GM12878 (cell line): ENCODE data around the gene PCDHGA8. TPM values are rescaled to one million over a fixed set of nuclear protein-coding genes. Genes with fewer than 3 reads are reported as not detected.
"Not testable (repeated sequence)": the region's sequence is repeated elsewhere in the genome, so short reads cannot be mapped to it uniquely, and the experiment has no call there.

Experiments used
- ATAC-seq: fragments of 200-7000 bp; cut with Tn5 transposase; 3 replicates; pipeline ENCODE4 v1.9.1; 2020; ENCODE audit warnings: mild to moderate bottlenecking, moderate library complexity
- BruUV-seq: library from RNA; stranded (reverse); fragments of 400-500 nt; replicated peaks from 2 replicates; lab custom pipeline; 2021; lab: Mats Ljungman, UMichigan
- CTCF ChIA-PET: fragments of 300-600 bp; sonication (Branson Sonifier 250); formaldehyde crosslinking; extraction: SDS; loops from one replicate; lab custom pipeline; 2021; ENCODE audit warnings: inconsistent platforms; lab: Yijun Ruan, JAX
- POLR2A ChIA-PET: fragments of 350-600 bp; formaldehyde crosslinking; extraction: SDS; loops from one replicate; lab custom pipeline; 2021; ENCODE audit warnings: inconsistent platforms; lab: Charles Lee
- RAD21 ChIA-PET: fragments of 300-600 bp; sonication (Branson Sonifier 250); formaldehyde crosslinking; loops from one replicate; lab custom pipeline; 2023; ENCODE audit warnings: antibody characterized with exemption; ENCODE audit not compliant: unreplicated experiment; lab: Charles Lee
- SMC1A ChIA-PET: fragments of 300-600 bp; sonication (Branson Sonifier 250); formaldehyde crosslinking; loops from one replicate; lab custom pipeline; 2023; ENCODE audit not compliant: unreplicated experiment, uncharacterized antibody; lab: Charles Lee
- DNase-seq: peaks from one replicate; pipeline ENCODE4 v3.0.0-alpha.2; 2011; ENCODE audit warnings: low read depth, low spot score
- FAIRE-seq: peaks from 3 replicates; lab custom pipeline; 2011; peaks lifted over from hg19 to GRCh38; lab: Jason Lieb, UNC
- H2AFZ ChIP-seq: 2 replicates; pipeline ENCODE4 v1.6.0; 2011; ENCODE audit warnings: low read depth, low read length, control low read depth; ENCODE audit not compliant: control insufficient read depth
- H3K27ac ChIP-seq: 2 replicates; pipeline ENCODE4 v1.5.1; 2011; ENCODE audit warnings: control low read depth; ENCODE audit not compliant: control insufficient read depth, insufficient read depth
- H3K27me3 ChIP-seq, 2 experiments: replicated peaks in 1 of 2; 2 replicates each; pipeline versions ENCODE4 v1.6.0 to v1.6.1; 2011; ENCODE audit warnings: low read length in 1 of 2; ENCODE audit not compliant: control insufficient read depth in 2 of 2, insufficient read depth in 2 of 2
- H3K36me3 ChIP-seq, 2 experiments: 2 replicates each; pipeline ENCODE4 v1.5.1; 2011; ENCODE audit warnings: low read length in 1 of 2; ENCODE audit not compliant: control insufficient read depth in 2 of 2, insufficient read depth in 2 of 2
- H3K4me1 ChIP-seq: 2 replicates; pipeline ENCODE4 v1.6.1; 2011; ENCODE audit warnings: mild to moderate bottlenecking, low read length, moderate library complexity, mixed read lengths; ENCODE audit not compliant: control insufficient read depth, insufficient read depth
- H3K4me2 ChIP-seq: 2 replicates; pipeline ENCODE4 v1.6.0; 2011; ENCODE audit warnings: control low read depth; ENCODE audit not compliant: control insufficient read depth, insufficient read depth
- H3K4me3 ChIP-seq: fragments of 200-600 bp; sonication (generic); 2 replicates; pipeline ENCODE4 v1.5.1; 2016
- H3K79me2 ChIP-seq: 2 replicates; pipeline ENCODE4 v1.6.0; 2011; ENCODE audit warnings: low read length; ENCODE audit not compliant: control insufficient read depth, insufficient read depth
- H3K9ac ChIP-seq: 2 replicates; pipeline ENCODE4 v1.8.0; 2011; ENCODE audit warnings: low read length, control low read depth, mixed read lengths; ENCODE audit not compliant: control insufficient read depth, insufficient read depth
- H3K9me3 ChIP-seq: replicated peaks from 3 replicates; pipeline ENCODE4 v1.5.1; 2011; ENCODE audit warnings: mild to moderate bottlenecking, low read length; ENCODE audit not compliant: control insufficient read depth, insufficient read depth
- H4K20me1 ChIP-seq: 2 replicates; pipeline ENCODE4 v1.6.0; 2011; ENCODE audit not compliant: control insufficient read depth, insufficient read depth
- CBX5 ChIP-seq: sonication (generic); IDR thresholded peaks from 2 replicates; pipeline ENCODE4 v1.6.1; 2016; ENCODE audit warnings: low read depth, moderate library complexity, mild to moderate bottlenecking, inconsistent platforms
- CTCF ChIP-seq, 3 experiments: IDR thresholded peaks in 2 of 3; conservative IDR thresholded peaks in 1 of 3; 2 replicates each; pipeline ENCODE4 v1.5.1; 2011; ENCODE audit warnings: low read depth in 3 of 3, low read length in 3 of 3, mild to moderate bottlenecking in 3 of 3, control low read depth in 2 of 3, moderate library complexity in 2 of 3, inconsistent platforms in 1 of 3, mixed read lengths in 1 of 3; ENCODE audit not compliant: control insufficient read depth in 2 of 3, insufficient read depth in 1 of 3; ENCODE audit errors: extremely low read depth in 1 of 3
- NRF1 ChIP-seq: conservative IDR thresholded peaks from 2 replicates; pipeline ENCODE4 v1.6.1; 2011; ENCODE audit warnings: mild to moderate bottlenecking, low read depth, low read length, improper control_type of control experiment
- RAD21 ChIP-seq: IDR thresholded peaks from 2 replicates; pipeline ENCODE4 v1.6.1; 2011; ENCODE audit warnings: mild to moderate bottlenecking, low read depth, low read length, moderate library complexity; ENCODE audit not compliant: insufficient read depth
- WGBS: methylation state at CpG from one replicate; pipeline ENCODE4 v1.1.6; 2016; ENCODE audit warnings: low lambda C conversion rate; ENCODE audit not compliant: insufficient replicate concordance, insufficient coverage; ENCODE audit errors: missing lambda C conversion rate; 5-methylcytosine and 5-hydroxymethylcytosine counted together
- in situ Hi-C: fragments of 300-500 bp; cut with MboI; formaldehyde crosslinking; loops from 9 replicates; pipeline ENCODE4 v1.14.3; 2018; ENCODE audit warnings: mixed read lengths
- intact Hi-C: fragments of 100-400 bp; cut with micrococcal nuclease; formaldehyde crosslinking; loops from one replicate; pipeline ENCODE4 v1.14.2; 2022; ENCODE audit not compliant: unreplicated experiment
- polyA plus RNA-seq, 11 experiments: library from polyadenylated mRNA; depleted of rRNA in 4 of 11; unstranded in 6 of 11; stranded (reverse) in 5 of 11; fragments of >200 nt; fragmentation: Nextera tagmentation in 4 of 11; fragmentation: Illumina TruSeq in 1 of 11; extraction: Ambion mirVana in 4 of 11; extraction: Trizol in 1 of 11; gene quantifications; 1 replicate in 1 of 11; 2 replicates in 10 of 11; pipeline versions ENCODE4 v1.2.1 to v1.2.3, GENCODE V29; 2011 to 2016; ENCODE audit warnings: inconsistent platforms in 2 of 11, missing spikeins in 2 of 11, low read depth in 1 of 11
- total RNA-seq, 4 experiments: library from RNA; depleted of rRNA in 3 of 4; stranded (reverse); fragments of >200 nt in 3 of 4; fragmentation: Illumina TruSeq in 1 of 4; extraction: Trizol in 1 of 4; gene quantifications; 2 replicates each; pipeline versions ENCODE4 v1.2.1 to v1.2.3, GENCODE V29; 2013 to 2021

Gene PCDHGA8
- total and polyA plus RNA-seq, 10 of the 15 experiments (the other 5 are each of a cell fraction or from before 2014, with no cell fraction given), result 0.01 to 0.04 TPM; not detected in 8

- intact Hi-C loops, in situ Hi-C loops, H3K27ac ChIP-seq, H3K4me3 ChIP-seq, H2AFZ ChIP-seq, H3K9me3 ChIP-seq, H3K4me2 ChIP-seq, H3K79me2 ChIP-seq, POLR2A ChIA-PET, H3K27me3 ChIP-seq, BruUV-seq, H4K20me1 ChIP-seq, H3K9ac ChIP-seq, ATAC-seq, RAD21 ChIA-PET, H3K4me1 ChIP-seq, H3K36me3 ChIP-seq, SMC1A ChIA-PET, DNase-seq, FAIRE-seq: not testable (repeated sequence)
- WGBS, result 96% methylated on average over 34 of the region's 53 CpGs
- CTCF ChIA-PET, result interaction anchor here (0.6 to 1.6 kb wide), 6 partner anchors 12 to 169 kb away, joined by 3 to 6 read pairs (median 4); partner anchors contain the start of genes PCDHGA10 and PCDHGA12
Measured at GRCh38 chr5:141394401-141395187, 2.2 kb downstream of the PCDHGA8 start.

DNA sequence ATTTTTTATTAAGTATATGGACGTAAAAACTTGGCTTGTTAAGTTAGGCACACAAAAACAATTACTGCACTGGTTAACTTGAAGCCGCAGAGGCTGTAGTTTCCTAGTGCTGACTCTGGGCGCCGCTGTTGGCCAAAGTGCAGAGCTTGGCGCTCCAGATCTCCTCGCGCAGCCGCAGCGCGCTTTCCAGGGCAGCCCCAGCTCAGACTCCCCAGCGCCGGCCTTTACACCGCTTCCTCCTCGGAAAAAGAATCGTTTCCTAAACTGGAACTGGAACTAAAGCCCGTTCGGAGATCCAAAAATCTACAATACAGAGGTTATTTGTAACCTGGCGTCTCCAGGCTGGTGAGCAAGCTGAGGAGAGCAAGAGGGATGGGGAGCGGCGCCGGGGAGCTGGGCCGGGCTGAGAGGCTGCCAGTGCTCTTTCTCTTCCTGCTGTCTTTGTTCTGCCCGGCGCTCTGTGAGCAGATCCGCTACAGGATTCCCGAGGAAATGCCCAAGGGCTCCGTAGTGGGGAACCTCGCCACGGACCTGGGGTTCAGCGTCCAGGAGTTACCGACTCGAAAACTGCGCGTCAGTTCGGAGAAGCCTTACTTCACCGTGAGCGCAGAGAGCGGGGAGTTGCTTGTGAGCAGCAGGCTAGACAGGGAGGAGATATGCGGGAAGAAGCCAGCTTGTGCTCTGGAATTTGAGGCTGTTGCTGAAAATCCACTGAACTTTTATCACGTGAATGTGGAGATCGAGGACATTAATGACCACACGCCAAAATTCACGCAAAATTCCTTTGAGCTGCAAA is 5.5 kb downstream of the PCDHGA8 start, which contains the start of gene PCDHGB5:
Gene PCDHGB5 (plus strand): TSS at position 192 of the 796 bp plus-strand sequence. CDS start 181 bp downstream, at position 373.
- FAIRE-seq (peak; percentile 38), ATAC-seq (peak; percentile 82)
- H3K36me3 ChIP-seq, H3K79me2 ChIP-seq, H3K9ac ChIP-seq, POLR2A ChIA-PET, H3K27ac ChIP-seq, H3K4me1 ChIP-seq, BruUV-seq, in situ Hi-C loops, intact Hi-C loops, H3K4me2 ChIP-seq, H4K20me1 ChIP-seq, DNase-seq, H3K27me3 ChIP-seq, H2AFZ ChIP-seq: not testable (repeated sequence)
- 8% methylated on average over 26 of the region's 43 CpGs for WGBS
- SMC1A ChIA-PET, result interaction anchor here (1.3 kb wide), 1 partner anchor 160 kb away, joined by 5 read pairs; no protein-coding TSS in a partner anchor
- CTCF ChIA-PET, result interaction anchor here (0.9 to 1.7 kb wide), 10 partner anchors 10 to 166 kb away, joined by 3 to 8 read pairs (median 4); partner anchors contain the start of genes PCDHGA1, PCDHGA10, PCDHGA12 and PCDHGB3
- Histone ChIP-seq H3K4me3 (peak within 1 kb of the TSS; percentile 53; the same call in 1 of the 2 replicates), H3K9me3 (peaks cover 18% of the 10 kb centered on the region; the same call in 2 of the 3 replicates)
- RAD21 ChIA-PET, result interaction anchor here (1.4 kb wide), 1 partner anchor 15 kb away, joined by 4 read pairs; the partner anchor contains the start of gene PCDHGA10
- 0 out of 2 replicates have a peak, but pooled peaks have one; percentile 12 for TF ChIP-seq NRF1
- peak; percentile 60; the same call in 1 of the 2 replicates for TF ChIP-seq CBX5
- TF ChIP-seq CTCF (IDR thresholded peaks at IDR 0.05 in 2 of 3, conservative IDR thresholded peaks at IDR 0.05 in 1 of 3; ENCODE audit: control insufficient read depth in 2 of 3, extremely low read depth in 1 of 3, insufficient read depth in 1 of 3, low read depth in 3 of 3, low read length in 3 of 3), result peak; percentile 40 to 57 (median 41); a peak in 5 of 6 replicates
- TF ChIP-seq RAD21, result peak; percentile 37
